GM19043 (cell line): ENCODE results near the gene LDLR.
"Not testable (repeated sequence)": the region's sequence is repeated elsewhere in the genome, so short reads cannot be mapped to it uniquely, and the experiment has no call there.

Experiments
- ATAC-seq: cut with Tn5 transposase; IDR thresholded peaks from one replicate; pipeline ENCODE4 v1.9.1; 2021; ENCODE audit warnings: low read depth; ENCODE audit not compliant: unreplicated experiment

The LDLR gene

GRCh38 chr19:11069561-11069960 lies 19.7 kb upstream of the LDLR start:
- ATAC-seq: no peak

GRCh38 chr19:11070123-11070522 lies 19.1 kb upstream of the LDLR start:
- no peak for ATAC-seq

- no peak for ATAC-seq
Measured at GRCh38 chr19:11073568-11073967, 15.7 kb upstream of the LDLR start.

GRCh38 chr19:11076792-11077191 lies 12.5 kb upstream of the LDLR start:
- not testable (repeated sequence) for ATAC-seq

- no peak for ATAC-seq
Measured at GRCh38 chr19:11078893-11079292, 10.4 kb upstream of the LDLR start.

GRCh38 chr19:11079999-11080398 lies 9.3 kb upstream of the LDLR start:
- no peak for ATAC-seq

- ATAC-seq: no peak
Measured at GRCh38 chr19:11087870-11088505, 1.3 kb upstream of the LDLR start.

GRCh38 chr19:11088506-11089253 lies 583 bp upstream of the LDLR start:
- ATAC-seq: no peak

GRCh38 chr19:11090014-11090263 lies 676 bp downstream of the LDLR start:
- ATAC-seq: not testable (repeated sequence)

GRCh38 chr19:11090264-11090996 lies 1.2 kb downstream of the LDLR start:
- ATAC-seq: peak; percentile 74

GRCh38 chr19:11090997-11091702 lies 1.9 kb downstream of the LDLR start:
- ATAC-seq: no peak

GRCh38 chr19:11091703-11092153 lies 2.5 kb downstream of the LDLR start:
- ATAC-seq: no peak

- ATAC-seq: no peak
Measured at GRCh38 chr19:11092181-11092538, 2.9 kb downstream of the LDLR start.

GRCh38 chr19:11093689-11094238 lies 4.5 kb downstream of the LDLR start:
- no peak for ATAC-seq

GRCh38 chr19:11094520-11094894 lies 5.2 kb downstream of the LDLR start:
- no peak for ATAC-seq

- ATAC-seq: no peak
Measured at GRCh38 chr19:11096210-11096841, 7.1 kb downstream of the LDLR start.

GRCh38 chr19:11097367-11097766 lies 8.1 kb downstream of the LDLR start:
- not testable (repeated sequence) for ATAC-seq

GRCh38 chr19:11098327-11098726 lies 9.1 kb downstream of the LDLR start:
- no peak for ATAC-seq

- no peak for ATAC-seq
Measured at GRCh38 chr19:11098861-11099260, 9.6 kb downstream of the LDLR start.

GRCh38 chr19:11100049-11100448 lies 10.8 kb downstream of the LDLR start:
- ATAC-seq: no peak

GRCh38 chr19:11101057-11101456 lies 11.8 kb downstream of the LDLR start:
- no peak for ATAC-seq
